NCI-H1930 (cell line): Measurements from ENCODE around the gene CTDSP2.
"Not testable (repeated sequence)": the region's sequence is repeated elsewhere in the genome, so short reads cannot be mapped to it uniquely, and the experiment has no call there.

ENCODE experiments used
- DNase-seq, 2 experiments: peaks; one replicate each; lab custom pipeline; 2025; lab: John Stamatoyannopoulos, UW

CTDSP2 gene

DNA sequence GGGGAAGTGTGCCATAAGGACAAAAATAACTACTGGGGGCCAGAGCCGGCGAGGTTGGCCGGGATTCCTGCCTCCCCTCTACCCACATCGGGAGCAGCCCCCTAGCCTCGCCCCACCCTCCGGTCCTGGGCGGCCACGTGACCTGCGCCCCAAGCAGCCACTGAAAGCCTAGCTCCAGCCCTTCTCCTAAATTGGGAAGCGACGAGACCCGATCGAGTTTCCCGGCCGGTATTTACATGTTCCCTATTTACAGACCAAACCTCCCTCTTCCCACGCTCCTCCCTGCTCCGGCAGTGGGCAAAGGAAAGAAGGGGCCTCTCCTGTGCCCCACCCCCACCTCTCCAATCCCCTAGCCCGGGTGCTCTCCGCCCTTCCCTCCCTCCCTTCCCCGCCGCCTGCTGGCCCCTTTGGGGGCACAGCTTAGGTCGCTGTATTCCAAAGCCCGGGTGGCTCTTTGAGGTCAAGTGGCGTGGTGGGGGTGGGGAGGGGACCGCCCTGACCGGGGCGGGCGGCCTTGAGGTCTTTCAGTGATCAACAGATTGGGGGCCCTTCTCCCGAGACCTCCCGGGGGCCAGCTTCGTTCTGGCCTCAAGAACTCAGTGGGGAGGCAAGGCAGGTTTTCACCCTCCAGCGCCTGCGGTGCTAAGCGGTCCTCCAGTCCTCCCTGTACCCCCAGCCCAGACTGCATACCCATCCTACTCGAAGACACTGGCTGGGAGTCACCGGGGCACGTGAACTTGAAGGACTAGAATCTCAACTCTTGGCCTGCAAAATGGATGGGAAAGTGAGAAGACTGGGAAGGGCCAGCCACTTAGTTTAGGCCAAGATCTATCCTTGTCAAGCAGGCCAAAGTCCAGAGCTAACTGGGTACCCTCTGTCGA is 6.3 kb upstream of the CTDSP2 start:
- DNase-seq = no peak

DNA sequence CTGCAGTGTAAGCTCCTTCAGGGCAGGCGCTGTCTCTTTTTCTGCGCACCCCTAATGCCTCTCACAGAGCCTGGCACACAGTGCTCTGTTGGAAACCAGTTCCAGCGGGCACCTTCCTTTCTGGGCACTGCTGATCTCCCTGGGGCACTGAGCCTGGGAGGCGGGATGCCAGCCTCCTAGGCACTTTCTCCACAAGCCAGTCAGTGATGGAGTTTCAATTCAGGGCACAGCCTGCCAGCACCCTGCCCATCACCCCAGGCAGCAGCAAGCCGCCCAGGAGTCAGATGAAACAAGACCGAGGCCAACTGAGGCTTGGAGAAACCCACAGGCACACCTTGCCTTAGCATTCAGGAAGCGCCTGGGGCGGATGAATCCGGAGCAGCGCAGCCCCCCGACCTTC is 5.7 kb upstream of the CTDSP2 start:
- no peak for DNase-seq

DNA sequence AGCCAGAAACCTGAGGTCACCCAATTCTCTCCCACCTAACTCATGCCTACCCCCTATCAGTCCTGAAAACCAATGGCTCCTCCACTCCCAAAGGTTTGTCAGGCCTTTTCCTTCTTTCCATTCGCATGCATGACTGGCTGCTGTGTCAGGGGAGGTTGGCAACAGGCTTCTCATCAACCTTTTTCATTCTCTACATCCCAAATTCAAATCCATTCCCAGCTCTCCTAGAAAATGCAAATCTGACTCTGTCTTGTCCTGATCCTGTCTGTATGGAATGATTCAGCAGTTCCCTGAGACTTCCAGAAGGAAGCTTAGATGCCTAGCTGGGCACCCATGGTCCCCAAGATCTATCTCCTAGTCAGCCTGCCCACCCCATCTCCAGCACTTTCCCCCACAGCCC is 5.0 kb upstream of the CTDSP2 start:
- DNase-seq = no peak

GRCh38 chr12:57850854-57851430 is 4.4 kb upstream of the CTDSP2 start:
- DNase-seq = no peak

- not testable (repeated sequence) for DNase-seq
These were observed 2.9 kb upstream of the CTDSP2 start for GRCh38 chr12:57849447-57849846.

DNA sequence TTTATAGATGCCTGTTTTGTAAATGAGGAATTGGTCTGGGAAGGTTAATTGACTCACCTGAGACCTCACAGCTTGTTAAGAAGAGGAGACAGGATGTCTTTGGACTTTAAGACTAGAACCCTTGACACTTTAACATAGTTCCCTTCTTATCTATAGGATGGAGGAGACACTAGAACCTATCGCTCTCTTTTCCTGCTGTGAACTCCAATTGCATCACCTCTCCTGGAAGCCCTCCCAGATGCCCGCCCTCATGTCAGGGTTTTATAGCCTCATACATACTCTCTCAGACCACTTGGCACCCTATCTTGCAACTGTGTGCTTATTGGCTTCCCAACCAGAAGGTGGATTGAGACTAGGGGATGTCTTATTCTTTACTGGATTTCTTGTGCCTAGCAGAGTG is 2.5 kb upstream of the CTDSP2 start:
- no peak for DNase-seq

DNA sequence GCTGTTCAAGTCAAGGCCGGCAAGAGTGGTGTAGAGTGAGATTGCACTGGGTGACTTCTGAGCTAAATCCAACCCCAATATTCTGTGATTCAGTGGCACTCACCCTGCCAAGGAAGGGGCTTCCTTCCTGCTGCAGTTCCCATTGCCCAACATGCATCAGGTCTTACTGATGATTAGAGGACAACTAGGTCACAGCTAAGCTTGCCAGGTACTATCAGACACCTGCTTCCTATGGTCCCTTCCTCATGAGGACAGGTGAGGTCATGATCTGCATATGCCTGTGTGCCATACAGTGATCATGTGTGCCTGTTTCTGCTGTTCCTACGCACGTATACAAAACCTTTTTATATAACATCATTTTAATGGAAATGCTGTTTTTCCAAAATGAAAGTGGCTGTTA is 1.7 kb upstream of the CTDSP2 start:
- no peak for DNase-seq

GRCh38 chr12:57846285-57846576 is 298 bp downstream of the CTDSP2 start:
- no peak for DNase-seq

DNA sequence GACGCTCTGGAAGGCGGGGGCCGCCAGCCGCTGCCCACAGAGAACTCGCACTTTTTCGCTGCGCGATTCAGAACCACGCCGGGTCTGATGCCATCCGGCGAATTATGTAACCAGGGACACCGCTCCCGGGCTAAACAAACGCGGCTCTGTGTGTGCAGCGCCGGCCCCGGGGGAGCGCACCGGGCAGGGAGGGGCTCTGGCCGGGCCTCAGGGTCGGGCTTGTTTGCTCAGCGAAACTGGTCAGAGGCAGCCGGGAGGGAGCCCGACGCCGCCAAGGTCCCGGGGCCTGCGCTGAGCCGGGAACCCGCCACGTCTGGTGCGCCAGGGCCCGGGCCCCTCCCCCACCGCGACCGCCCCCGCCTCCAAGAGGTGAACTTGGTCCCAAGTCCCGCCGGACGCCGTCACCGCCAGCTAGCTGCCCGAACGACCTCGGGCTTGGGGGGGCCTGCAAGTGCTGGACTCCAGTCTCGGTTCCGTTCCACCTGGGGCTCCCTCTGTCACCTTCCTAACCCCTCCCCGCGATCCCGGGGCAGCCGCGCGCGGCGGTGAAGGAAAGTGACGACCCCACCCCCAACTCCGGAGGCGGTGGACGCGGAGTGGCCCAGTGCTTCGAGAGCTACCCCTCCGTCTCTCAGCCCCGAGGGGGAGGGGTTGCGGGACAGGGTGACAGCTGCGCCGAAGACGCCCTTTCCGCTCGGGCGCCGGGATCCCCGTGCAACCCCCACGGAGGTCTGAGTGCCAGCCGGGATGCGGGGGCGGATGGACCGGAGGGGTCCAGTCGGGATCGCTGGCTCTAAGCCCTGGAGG is 848 bp downstream of the CTDSP2 start:
- DNase-seq = no peak

DNA sequence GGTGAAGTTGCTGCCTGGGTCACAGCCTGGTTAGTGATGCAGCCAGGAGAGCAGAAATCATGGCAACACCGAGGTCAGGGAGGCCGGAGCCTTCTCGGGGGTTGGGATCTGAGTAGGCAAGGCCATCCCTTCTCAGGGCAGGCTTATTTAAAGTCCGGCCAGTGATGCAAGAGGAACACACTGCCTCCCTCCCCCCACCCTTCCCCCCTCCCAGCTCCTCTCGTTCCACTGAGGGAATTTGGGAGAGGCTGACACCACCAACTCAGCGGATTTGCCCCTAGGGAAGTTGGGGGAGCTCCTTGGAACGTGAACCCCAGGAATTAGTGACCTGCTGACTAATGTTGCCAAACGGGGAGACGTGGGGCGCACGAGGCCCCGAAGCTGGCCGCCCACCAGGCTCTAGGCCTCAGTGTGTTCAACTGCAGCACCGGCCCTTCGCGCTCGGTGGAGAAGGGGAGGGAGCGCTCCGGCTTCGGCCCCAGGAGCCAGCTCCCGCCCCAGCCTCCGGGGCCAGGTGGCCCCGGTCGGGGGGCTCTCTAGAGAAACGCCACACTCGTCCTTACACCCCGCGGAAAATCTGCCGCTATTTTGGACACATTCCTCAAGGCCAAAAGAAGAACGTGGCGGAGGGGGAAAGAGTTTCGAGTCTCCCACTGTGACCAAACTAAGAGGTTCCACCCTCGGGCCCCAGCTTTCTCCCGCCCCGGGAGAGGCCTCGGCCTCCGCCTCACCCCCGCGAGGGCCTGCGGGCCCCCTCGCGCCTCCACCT is 1.6 kb downstream of the CTDSP2 start:
- no peak for DNase-seq

- no peak for DNase-seq
These were observed 3.9 kb downstream of the CTDSP2 start for GRCh38 chr12:57842342-57843294.

- DNase-seq = no peak
These were observed 5.1 kb downstream of the CTDSP2 start for GRCh38 chr12:57841445-57841844.

GRCh38 chr12:57840726-57841125 is 5.8 kb downstream of the CTDSP2 start:
- DNase-seq = no peak

- no peak for DNase-seq
These were observed 6.5 kb downstream of the CTDSP2 start for GRCh38 chr12:57839996-57840395.

GRCh38 chr12:57838594-57839302 is 7.8 kb downstream of the CTDSP2 start:
- no peak for DNase-seq

GRCh38 chr12:57837864-57838562 is 8.5 kb downstream of the CTDSP2 start:
- DNase-seq = no peak

- no peak for DNase-seq
These were observed 9.8 kb downstream of the CTDSP2 start for GRCh38 chr12:57836442-57837375.

DNA sequence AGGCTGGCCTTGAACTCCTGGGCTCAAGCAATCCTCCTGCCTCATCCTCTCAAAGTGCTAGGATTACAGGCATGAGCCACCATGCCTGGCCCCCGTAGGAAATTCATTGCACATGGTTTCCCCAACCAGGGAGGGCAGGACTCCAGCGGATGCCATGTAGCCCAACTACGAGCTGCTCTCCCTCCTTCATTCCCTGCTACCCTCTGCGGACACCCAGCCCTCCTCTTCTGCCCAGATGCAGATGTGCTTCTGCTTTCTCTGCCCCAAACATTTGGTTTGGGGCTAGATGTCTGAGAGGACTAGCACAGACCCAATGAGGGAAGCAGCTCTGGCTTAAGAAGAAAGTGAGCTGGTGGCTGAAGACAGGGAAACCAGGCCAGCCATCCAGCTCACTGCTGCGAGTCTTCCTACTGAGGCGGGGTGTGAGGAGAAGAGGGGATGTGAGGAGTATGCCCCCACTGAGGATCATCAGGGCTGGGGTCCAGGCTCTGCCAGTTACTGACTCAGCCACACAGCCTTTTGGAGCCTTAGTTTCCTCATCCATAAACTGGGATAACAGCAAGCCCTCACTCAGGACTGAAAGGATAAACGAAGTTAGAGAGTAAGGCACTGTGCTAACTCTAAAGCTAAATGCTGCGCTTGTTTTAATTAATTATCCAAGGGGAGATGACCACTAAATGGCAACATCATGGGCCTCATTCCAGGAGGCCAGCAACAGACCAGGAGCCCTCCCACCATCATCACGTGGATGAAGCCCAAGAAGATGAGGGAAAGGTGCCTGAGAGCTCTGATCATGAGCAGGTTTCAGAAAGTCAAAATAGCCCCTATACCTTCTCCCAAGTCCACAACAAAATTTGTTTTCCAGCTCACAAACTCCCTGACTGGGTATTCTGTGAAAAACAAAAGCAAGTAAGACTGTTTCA is 10.9 kb downstream of the CTDSP2 start:
- DNase-seq = no peak
